Caco-2 (cell line): Measurements from ENCODE around the gene GLIS1. TPM values are rescaled to one million over a fixed set of nuclear protein-coding genes. Genes with fewer than 3 reads are reported as not detected.

Source experiments
- BruUV-seq: library from RNA; stranded (reverse); fragments of 400-500 nt; replicated peaks from 2 replicates; lab custom pipeline; 2021; lab: Mats Ljungman, UMichigan
- CTCF ChIA-PET: fragments of 300-600 bp; sonication (Branson Sonifier 250); formaldehyde crosslinking; loops from one replicate; lab custom pipeline; 2022; ENCODE audit warnings: antibody characterized with exemption; lab: Charles Lee
- POLR2A ChIA-PET: fragments of 300-600 bp; sonication (Branson Sonifier 250); formaldehyde crosslinking; loops from one replicate; lab custom pipeline; 2022; ENCODE audit warnings: antibody characterized with exemption; lab: Charles Lee
- DNase-seq, 2 experiments: peaks; one replicate each; pipeline versions ENCODE4 v3.0.0 to v3.0.0-alpha.2; 2020 to 2022
- H3K27me3 ChIP-seq: replicated peaks from 2 replicates; pipeline ENCODE4 v1.6.0; 2011; ENCODE audit warnings: low read length; ENCODE audit not compliant: control insufficient read depth, insufficient read depth
- H3K36me3 ChIP-seq: 2 replicates; pipeline ENCODE4 v1.5.1; 2011; ENCODE audit warnings: low read length; ENCODE audit not compliant: control insufficient read depth, insufficient read depth
- H3K4me1 ChIP-seq: fragments of 250-450 bp; sonication (Bioruptor Pico); 2 replicates; pipeline ENCODE4 v1.5.1; 2020; ENCODE audit warnings: mild to moderate bottlenecking
- H3K4me3 ChIP-seq: 2 replicates; pipeline ENCODE4 v1.5.1; 2011; ENCODE audit warnings: low read depth, mild to moderate bottlenecking, control low read depth, low read length
- H3K9me3 ChIP-seq: fragments of 250-450 bp; sonication (Bioruptor Pico); 2 replicates; pipeline ENCODE4 v1.5.1; 2020; ENCODE audit warnings: mild to moderate bottlenecking, moderate library complexity
- H3K27ac Mint-ChIP-seq: one replicate; pipeline ENCODE4 v1.8.0; 2022; ENCODE audit warnings: mixed read lengths; ENCODE audit not compliant: unreplicated experiment
- H3K27me3 Mint-ChIP-seq: one replicate; pipeline ENCODE4 v1.8.0; 2022; ENCODE audit warnings: mixed read lengths; ENCODE audit not compliant: insufficient read depth, unreplicated experiment
- H3K36me3 Mint-ChIP-seq: one replicate; pipeline ENCODE4 v1.8.0; 2022; ENCODE audit warnings: mild to moderate bottlenecking, mixed read lengths; ENCODE audit not compliant: insufficient read depth, unreplicated experiment
- H3K4me1 Mint-ChIP-seq: one replicate; pipeline ENCODE4 v1.8.0; 2022; ENCODE audit warnings: low read depth, mixed read lengths; ENCODE audit not compliant: unreplicated experiment
- H3K4me3 Mint-ChIP-seq: one replicate; pipeline ENCODE4 v1.8.0; 2022; ENCODE audit warnings: mild to moderate bottlenecking, moderate library complexity, mixed read lengths; ENCODE audit not compliant: unreplicated experiment
- H3K9me3 Mint-ChIP-seq: one replicate; pipeline ENCODE4 v1.8.0; 2022; ENCODE audit warnings: mixed read lengths; ENCODE audit not compliant: unreplicated experiment
- intact Hi-C: fragments of 100-400 bp; cut with micrococcal nuclease; formaldehyde crosslinking; loops from one replicate; pipeline ENCODE4 v1.10.0; 2022; ENCODE audit not compliant: unreplicated experiment
- total RNA-seq: library from RNA; stranded (reverse); gene quantifications from 2 replicates; pipeline ENCODE4 v1.2.3, GENCODE V29; 2022
- TF ChIP-seq, protein P1 (sequence below), 2 experiments: fragments of 200-600 bp in 1 of 2; IDR thresholded peaks; 1 replicate in 1 of 2; 2 replicates in 1 of 2; pipeline versions ENCODE4 v1.5.1 to v1.8.0; 2011 to 2022; ENCODE audit warnings: antibody characterized with exemption in 1 of 2, control low read depth in 1 of 2, inconsistent platforms in 1 of 2, low read depth in 1 of 2, low read length in 1 of 2, mild to moderate bottlenecking in 1 of 2, moderate library complexity in 1 of 2; ENCODE audit not compliant: insufficient read depth in 1 of 2, severe bottlenecking in 1 of 2, unreplicated experiment in 1 of 2

Gene GLIS1
- total RNA-seq, 1 experiment from 2014 or later, result not detected

DNA sequence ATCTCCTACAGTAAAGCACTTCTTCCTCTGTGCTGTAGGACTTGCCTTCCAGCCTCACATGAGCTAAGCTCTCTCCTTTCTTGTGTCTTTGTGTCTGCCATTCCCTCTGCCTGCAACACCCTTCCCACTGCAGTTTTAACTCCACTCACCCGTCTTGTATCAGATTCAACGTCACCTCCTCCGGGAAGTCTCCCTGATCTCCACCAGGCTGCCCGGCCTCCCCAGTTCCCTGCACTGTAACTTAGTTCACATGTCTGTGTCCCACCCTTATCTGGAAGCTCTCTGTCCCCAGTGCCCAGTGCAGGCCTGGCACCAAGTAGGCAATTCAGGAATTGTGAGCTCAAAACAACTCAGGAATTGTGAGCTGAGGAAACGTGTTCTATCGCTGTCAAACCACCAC is 96.4 kb downstream of the GLIS1 start:
- H3K27me3 ChIP-seq, result no peaks in the 10 kb centered on the region
- no peaks in the 10 kb centered on the region for H3K4me1 ChIP-seq
- ChIA-PET CTCF (no interaction called here), POLR2A (no interaction called here)
- no peak overlapping the region for H3K27ac Mint-ChIP-seq
- no peaks in the 10 kb centered on the region for H3K9me3 Mint-ChIP-seq
- H3K9me3 ChIP-seq, result no peaks in the 10 kb centered on the region
- peaks cover 4% of the 10 kb centered on the region for H3K27me3 Mint-ChIP-seq
- no peak for DNase-seq
- H3K4me3 ChIP-seq, result no peak overlapping the region
- H3K36me3 ChIP-seq, result no peaks in the 10 kb centered on the region
- no peak overlapping the region for H3K4me3 Mint-ChIP-seq
- no peaks in the 10 kb centered on the region for H3K4me1 Mint-ChIP-seq
- H3K36me3 Mint-ChIP-seq, result no peaks in the 10 kb centered on the region
- TF ChIP-seq, protein P1, sequence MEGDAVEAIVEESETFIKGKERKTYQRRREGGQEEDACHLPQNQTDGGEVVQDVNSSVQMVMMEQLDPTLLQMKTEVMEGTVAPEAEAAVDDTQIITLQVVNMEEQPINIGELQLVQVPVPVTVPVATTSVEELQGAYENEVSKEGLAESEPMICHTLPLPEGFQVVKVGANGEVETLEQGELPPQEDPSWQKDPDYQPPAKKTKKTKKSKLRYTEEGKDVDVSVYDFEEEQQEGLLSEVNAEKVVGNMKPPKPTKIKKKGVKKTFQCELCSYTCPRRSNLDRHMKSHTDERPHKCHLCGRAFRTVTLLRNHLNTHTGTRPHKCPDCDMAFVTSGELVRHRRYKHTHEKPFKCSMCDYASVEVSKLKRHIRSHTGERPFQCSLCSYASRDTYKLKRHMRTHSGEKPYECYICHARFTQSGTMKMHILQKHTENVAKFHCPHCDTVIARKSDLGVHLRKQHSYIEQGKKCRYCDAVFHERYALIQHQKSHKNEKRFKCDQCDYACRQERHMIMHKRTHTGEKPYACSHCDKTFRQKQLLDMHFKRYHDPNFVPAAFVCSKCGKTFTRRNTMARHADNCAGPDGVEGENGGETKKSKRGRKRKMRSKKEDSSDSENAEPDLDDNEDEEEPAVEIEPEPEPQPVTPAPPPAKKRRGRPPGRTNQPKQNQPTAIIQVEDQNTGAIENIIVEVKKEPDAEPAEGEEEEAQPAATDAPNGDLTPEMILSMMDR (IDR thresholded peaks at IDR 0.05; ENCODE audit: insufficient read depth in 1 of 2, low read depth in 1 of 2, low read length in 1 of 2, severe bottlenecking in 1 of 2, unreplicated experiment in 1 of 2), result no peak
- BruUV-seq, result no TSS peak
- intact Hi-C loops, result no loop called here

DNA sequence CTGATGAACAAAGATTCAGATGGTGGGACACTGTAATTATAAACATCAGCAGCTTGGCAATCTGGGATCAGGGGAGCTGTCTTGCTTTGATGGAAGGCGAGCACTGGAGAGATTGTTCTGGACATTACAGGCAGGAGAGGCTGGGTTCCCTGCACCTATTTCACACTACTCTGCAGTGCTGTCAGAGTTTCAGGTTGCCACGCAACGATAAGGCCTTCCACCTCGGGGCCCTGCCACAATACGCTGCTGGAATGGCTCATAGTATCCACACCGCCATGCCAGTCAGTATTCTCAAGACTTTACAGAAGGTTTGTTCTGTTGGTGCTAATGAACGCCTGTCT is 96.8 kb downstream of the GLIS1 start:
- no peaks in the 10 kb centered on the region for H3K36me3 ChIP-seq
- H3K36me3 Mint-ChIP-seq, result no peaks in the 10 kb centered on the region
- no peak overlapping the region for H3K4me3 ChIP-seq
- no TSS peak for BruUV-seq
- no peaks in the 10 kb centered on the region for H3K9me3 ChIP-seq
- H3K27me3 Mint-ChIP-seq, result peaks cover 4% of the 10 kb centered on the region
- no peak for DNase-seq
- H3K4me1 Mint-ChIP-seq, result no peaks in the 10 kb centered on the region
- TF ChIP-seq, protein P1 (IDR thresholded peaks at IDR 0.05; ENCODE audit: insufficient read depth in 1 of 2, low read depth in 1 of 2, low read length in 1 of 2, severe bottlenecking in 1 of 2, unreplicated experiment in 1 of 2), result no peak
- H3K4me1 ChIP-seq, result no peaks in the 10 kb centered on the region
- H3K27ac Mint-ChIP-seq, result no peak overlapping the region
- no peaks in the 10 kb centered on the region for H3K27me3 ChIP-seq
- H3K4me3 Mint-ChIP-seq, result no peak overlapping the region
- no peaks in the 10 kb centered on the region for H3K9me3 Mint-ChIP-seq
- intact Hi-C loops, result no loop called here
- ChIA-PET POLR2A (no interaction called here), CTCF (no interaction called here)

DNA sequence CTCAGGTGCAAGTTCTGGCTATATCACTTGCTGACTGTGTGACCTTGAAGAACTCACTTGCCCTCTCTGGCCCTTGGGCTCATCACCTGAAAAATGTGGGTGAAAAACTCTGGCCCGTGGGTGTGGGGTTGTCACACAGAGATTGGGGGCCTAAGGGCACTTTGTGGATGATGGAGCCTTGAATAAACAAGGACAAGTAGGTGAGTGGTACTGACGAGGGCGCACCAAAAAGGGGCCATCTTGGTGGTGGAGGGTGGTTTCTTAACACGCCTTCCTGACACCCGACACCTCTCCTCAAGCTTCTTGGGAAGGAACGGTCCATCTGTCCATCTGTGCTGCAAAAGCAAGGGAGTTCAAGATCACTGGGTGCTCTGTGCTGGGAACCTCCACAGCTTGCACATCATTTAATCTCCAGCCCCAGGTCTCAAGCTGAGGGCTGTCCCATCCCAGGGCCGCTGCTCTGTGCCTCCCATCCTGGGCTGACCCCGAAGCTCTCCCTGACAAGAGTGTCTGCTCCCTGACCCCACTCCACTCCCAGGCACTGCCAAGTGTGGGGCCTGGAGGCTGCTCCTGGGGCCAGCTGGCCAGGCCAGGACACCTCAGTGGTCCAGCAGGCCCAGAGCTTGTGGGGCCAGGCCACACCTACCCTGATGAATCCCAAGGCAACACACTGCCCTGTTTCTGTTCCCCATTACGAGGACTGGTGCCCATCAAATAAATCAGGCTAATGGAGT is 97.3 kb downstream of the GLIS1 start:
- ChIA-PET CTCF (no interaction called here), POLR2A (no interaction called here)
- Histone ChIP-seq H3K27me3 (no peaks in the 10 kb centered on the region), H3K4me1 (no peaks in the 10 kb centered on the region), H3K4me3 (no peak overlapping the region), H3K36me3 (no peaks in the 10 kb centered on the region), H3K9me3 (no peaks in the 10 kb centered on the region)
- Mint-ChIP-seq H3K36me3 (no peaks in the 10 kb centered on the region), H3K4me1 (no peaks in the 10 kb centered on the region), H3K9me3 (no peaks in the 10 kb centered on the region), H3K27ac (no peak overlapping the region), H3K4me3 (no peak overlapping the region), H3K27me3 (peaks cover 2% of the 10 kb centered on the region)
- TF ChIP-seq, protein P1 (IDR thresholded peaks at IDR 0.05; ENCODE audit: insufficient read depth in 1 of 2, low read depth in 1 of 2, low read length in 1 of 2, severe bottlenecking in 1 of 2, unreplicated experiment in 1 of 2), result no peak
- intact Hi-C loops, result no loop called here
- no TSS peak for BruUV-seq
- DNase-seq, result no peak
